CD14-positive monocyte (primary cell): ENCODE data around the gene DNAI2. TPM values are rescaled to one million over a fixed set of nuclear protein-coding genes. Genes with fewer than 3 reads are reported as not detected.

ENCODE experiments used
- DNase-seq, 3 donors: peaks; one replicate each; pipeline ENCODE4 v3.0.0-alpha.2; 2011 to 2022
- H2AFZ ChIP-seq: 2 replicates; pipeline ENCODE4 v1.6.0; 2012; ENCODE audit warnings: mild to moderate bottlenecking, low read depth, low read length, inconsistent platforms; ENCODE audit not compliant: insufficient read depth, poor library complexity, severe bottlenecking
- H3K27ac ChIP-seq, 2 donors: 1 replicate in 1 of 2; 2 replicates in 1 of 2; pipeline ENCODE4 v1.5.1; 2012 to 2013; ENCODE audit warnings: low read length in 2 of 2, control low read depth in 1 of 2, inconsistent platforms in 1 of 2, low read depth in 1 of 2, mild to moderate bottlenecking in 1 of 2
- H3K27me3 ChIP-seq, 2 donors: one replicate each; pipeline versions ENCODE4 v1.6.0 to v1.6.1; 2011 to 2013; ENCODE audit warnings: low read length in 2 of 2; ENCODE audit not compliant: control insufficient read depth in 2 of 2, insufficient read depth in 2 of 2
- H3K36me3 ChIP-seq, 2 donors: replicated peaks in 1 of 2; 1 replicate in 1 of 2; 2 replicates in 1 of 2; pipeline versions ENCODE4 v1.5.1 to v1.6.1; 2012 to 2013; ENCODE audit warnings: low read length in 2 of 2, control low read depth in 1 of 2, inconsistent platforms in 1 of 2, mild to moderate bottlenecking in 1 of 2; ENCODE audit not compliant: insufficient read depth in 2 of 2, control insufficient read depth in 1 of 2
- H3K4me1 ChIP-seq, 2 donors: 1 replicate in 1 of 2; 2 replicates in 1 of 2; pipeline versions ENCODE4 v1.5.1 to v1.6.1; 2012 to 2013; ENCODE audit warnings: low read length in 2 of 2, control low read depth in 1 of 2, inconsistent platforms in 1 of 2, mild to moderate bottlenecking in 1 of 2, moderate library complexity in 1 of 2; ENCODE audit not compliant: insufficient read depth in 2 of 2, control insufficient read depth in 1 of 2
- H3K4me2 ChIP-seq: replicated peaks from 2 replicates; pipeline ENCODE3; 2012; ENCODE audit warnings: low read length, moderate library complexity, mild to moderate bottlenecking; ENCODE audit not compliant: poor library complexity, severe bottlenecking; ENCODE audit errors: extremely low read depth
- H3K4me3 ChIP-seq, 3 experiments: fragments of 200-600 bp in 1 of 3; sonication (generic) in 1 of 3; replicated peaks in 1 of 3; 1 replicate in 2 of 3; 2 replicates in 1 of 3; pipeline ENCODE4 v1.5.1; 2011 to 2013; ENCODE audit warnings: low read length in 3 of 3, mild to moderate bottlenecking in 3 of 3, control low read depth in 2 of 3, low read depth in 2 of 3, inconsistent platforms in 1 of 3, moderate library complexity in 1 of 3
- H3K79me2 ChIP-seq: 2 replicates; pipeline ENCODE4 v1.6.0; 2012; ENCODE audit warnings: mild to moderate bottlenecking, control low read depth, inconsistent platforms, low read length, moderate library complexity; ENCODE audit not compliant: insufficient read depth
- H3K9ac ChIP-seq: 2 replicates; pipeline ENCODE4 v1.6.0; 2017; ENCODE audit warnings: low read length, mild to moderate bottlenecking; ENCODE audit not compliant: insufficient read depth, poor library complexity, severe bottlenecking
- H3K9me3 ChIP-seq, 2 donors: replicated peaks in 1 of 2; 1 replicate in 1 of 2; 2 replicates in 1 of 2; pipeline versions ENCODE4 v1.5.1 to v1.6.1; 2012 to 2013; ENCODE audit warnings: low read length in 2 of 2, control low read depth in 1 of 2; ENCODE audit not compliant: control insufficient read depth in 1 of 2, insufficient read depth in 1 of 2
- H4K20me1 ChIP-seq: 2 replicates; pipeline ENCODE4 v1.6.0; 2012; ENCODE audit warnings: mild to moderate bottlenecking, low read length, control low read depth, moderate library complexity; ENCODE audit not compliant: insufficient read depth
- H3K27ac Mint-ChIP-seq, 7 donors: one replicate each; pipeline ENCODE4 v1.8.0; 2020; ENCODE audit warnings: mild to moderate bottlenecking in 7 of 7, mixed read lengths in 7 of 7, moderate library complexity in 6 of 7, inconsistent platforms in 2 of 7
- H3K27me3 Mint-ChIP-seq, 3 donors: one replicate each; pipeline ENCODE4 v1.8.0; 2021 to 2022; ENCODE audit warnings: low read depth in 3 of 3, mild to moderate bottlenecking in 3 of 3, mixed read lengths in 3 of 3, moderate library complexity in 3 of 3, inconsistent platforms in 1 of 3
- H3K36me3 Mint-ChIP-seq, 2 donors: one replicate each; pipeline ENCODE4 v1.8.0; 2020; ENCODE audit warnings: mixed read lengths in 2 of 2, inconsistent platforms in 1 of 2, mild to moderate bottlenecking in 1 of 2
- H3K4me1 Mint-ChIP-seq: one replicate; pipeline ENCODE4 v1.8.0; 2020; ENCODE audit warnings: mild to moderate bottlenecking, mixed read lengths
- H3K4me3 Mint-ChIP-seq, 2 donors: one replicate each; pipeline ENCODE4 v1.8.0; 2020; ENCODE audit warnings: mild to moderate bottlenecking in 2 of 2, mixed read lengths in 2 of 2, moderate library complexity in 1 of 2
- H3K9me3 Mint-ChIP-seq, 7 donors: one replicate each; pipeline ENCODE4 v1.8.0; 2020 to 2022; ENCODE audit warnings: mixed read lengths in 7 of 7, mild to moderate bottlenecking in 6 of 7, moderate library complexity in 6 of 7, inconsistent platforms in 2 of 7
- CTCF ChIP-seq: fragments of 200-600 bp; IDR thresholded peaks from one replicate; pipeline ENCODE4 v1.8.0; 2022; ENCODE audit warnings: antibody characterized with exemption, mild to moderate bottlenecking
- WGBS: methylation state at CpG from one replicate; pipeline ENCODE4 v1.1.5; 2013; ENCODE audit warnings: missing lambda C conversion rate; ENCODE audit not compliant: insufficient coverage; 5-methylcytosine and 5-hydroxymethylcytosine counted together
- intact Hi-C, 2 donors: fragments of 100-400 bp; cut with micrococcal nuclease; formaldehyde crosslinking; loops; one replicate each; pipeline versions ENCODE4 v1.15.0 to v1.15.1; 2023
- polyA plus RNA-seq, 3 donors: library from polyadenylated mRNA; depleted of rRNA in 1 of 3; unstranded in 2 of 3; stranded (reverse) in 1 of 3; fragments of 300-500 nt in 2 of 3; fragments of >200 nt in 1 of 3; fragmentation: Illumina TruSeq in 2 of 3; gene quantifications; 1 replicate in 2 of 3; 2 replicates in 1 of 3; pipeline ENCODE4 v1.2.3, GENCODE V29; 2012 to 2021

DNAI2 gene
- polyA plus RNA-seq, 3 donors = 0.07 TPM; not detected in 2

- no peak for DNase-seq
- Histone ChIP-seq H3K9me3 (no peaks in the 10 kb centered on the region), H3K4me1 (peaks cover 8 to 13% of the 10 kb centered on the region in 2 donors), H3K4me2 (no peak overlapping the region), H3K27me3 (no peaks in the 10 kb centered on the region), H3K27ac (no peak overlapping the region), H4K20me1 (no peaks in the 10 kb centered on the region), H3K36me3 (peaks cover 50 to 80% of the 10 kb centered on the region in 2 donors), H2AFZ (no peak overlapping the region), H3K4me3 (no peak overlapping the region), H3K9ac (no peak overlapping the region), H3K79me2 (no peaks in the 10 kb centered on the region)
- H3K4me1 Mint-ChIP-seq = peaks cover 13% of the 10 kb centered on the region
- TF ChIP-seq CTCF = no peak
- H3K4me3 Mint-ChIP-seq = no peak overlapping the region
- H3K36me3 Mint-ChIP-seq = peaks cover 60 to 81% of the 10 kb centered on the region in 2 donors
- 78% methylated on average over 13 of the region's 17 CpGs for WGBS
- H3K27ac Mint-ChIP-seq = peak overlapping the region in 3 of 7 donors; percentile 18 to 78 (median 48)
- intact Hi-C loops = loop anchor here in 1 of 2 donors (5.0 kb wide), 1 partner anchor 37 kb away; the partner anchor contains the start of gene TTYH2
- H3K27me3 Mint-ChIP-seq = no peaks in the 10 kb centered on the region
- H3K9me3 Mint-ChIP-seq = no peaks in the 10 kb centered on the region
These were observed 24.3 kb upstream of the DNAI2 start for GRCh38 chr17:74249590-74250270.

GRCh38 chr17:74250324-74250995 lies 23.6 kb upstream of the DNAI2 start:
- no peaks in the 10 kb centered on the region for H3K27me3 Mint-ChIP-seq
- Histone ChIP-seq H3K4me2 (no peak overlapping the region), H3K9ac (no peak overlapping the region), H3K27me3 (no peaks in the 10 kb centered on the region), H3K36me3 (peaks cover 53 to 82% of the 10 kb centered on the region in 2 donors), H3K4me1 (peaks cover 8 to 10% of the 10 kb centered on the region in 2 donors), H3K79me2 (no peaks in the 10 kb centered on the region), H2AFZ (no peak overlapping the region), H4K20me1 (no peaks in the 10 kb centered on the region), H3K4me3 (no peak overlapping the region), H3K9me3 (no peaks in the 10 kb centered on the region), H3K27ac (no peak overlapping the region)
- 98% methylated on average over 12 of the region's 12 CpGs for WGBS
- peaks cover 62 to 83% of the 10 kb centered on the region in 2 donors for H3K36me3 Mint-ChIP-seq
- intact Hi-C loops = no loop called here
- H3K4me3 Mint-ChIP-seq = no peak overlapping the region
- no peak for TF ChIP-seq CTCF
- H3K9me3 Mint-ChIP-seq = no peaks in the 10 kb centered on the region
- no peak for DNase-seq
- no peak overlapping the region for H3K27ac Mint-ChIP-seq
- H3K4me1 Mint-ChIP-seq = peaks cover 12% of the 10 kb centered on the region
